GM23338 (cell line): ENCODE measurements around the gene EPS8L3. TPM values are rescaled to one million over a fixed set of nuclear protein-coding genes. Genes with fewer than 3 reads are reported as not detected.

Source experiments
- ATAC-seq: fragments of 200-7000 bp; cut with Tn5 transposase; 3 replicates; pipeline ENCODE4 v1.9.1; 2020
- DNase-seq: peaks from one replicate; pipeline ENCODE4 v3.0.0-alpha.2; 2015; ENCODE audit warnings: low spot score
- H2AFZ ChIP-seq: fragments of 200-600 bp; sonication (generic); 2 replicates; pipeline ENCODE4 v1.8.0; 2016; ENCODE audit warnings: antibody characterized with exemption, mild to moderate bottlenecking, moderate library complexity
- H3F3A ChIP-seq: fragments of 200-600 bp; sonication (generic); replicated peaks from 2 replicates; pipeline ENCODE4 v1.8.0; 2017; ENCODE audit warnings: antibody characterized with exemption, mixed run types, low read depth
- H3K27ac ChIP-seq: fragments of 200-600 bp; sonication (generic); 2 replicates; pipeline ENCODE4 v1.6.1; 2016; ENCODE audit warnings: low read depth
- H3K27me3 ChIP-seq: fragments of 200-600 bp; sonication (generic); 2 replicates; pipeline ENCODE4 v1.8.0; 2016; ENCODE audit warnings: mild to moderate bottlenecking, mixed run types, moderate library complexity; ENCODE audit not compliant: insufficient read depth
- H3K36me3 ChIP-seq: fragments of 200-600 bp; sonication (generic); 2 replicates; pipeline ENCODE4 v1.8.0; 2016; ENCODE audit warnings: mild to moderate bottlenecking; ENCODE audit not compliant: insufficient read depth
- H3K4me1 ChIP-seq: fragments of 200-600 bp; sonication (generic); 2 replicates; pipeline ENCODE4 v1.8.0; 2016; ENCODE audit warnings: mild to moderate bottlenecking, moderate library complexity; ENCODE audit not compliant: insufficient read depth
- H3K4me2 ChIP-seq: fragments of 200-600 bp; sonication (generic); 2 replicates; pipeline ENCODE4 v1.7.1; 2017; ENCODE audit warnings: mixed run types
- H3K4me3 ChIP-seq: fragments of 200-600 bp; sonication (generic); 2 replicates; pipeline ENCODE4 v1.6.1; 2016; ENCODE audit warnings: mixed run types
- H3K79me2 ChIP-seq: fragments of 200-600 bp; sonication (generic); replicated peaks from 2 replicates; pipeline ENCODE4 v1.8.0; 2017; ENCODE audit warnings: mild to moderate bottlenecking; ENCODE audit not compliant: insufficient read depth
- H3K9me2 ChIP-seq: fragments of 200-600 bp; sonication (generic); 2 replicates; pipeline ENCODE4 v1.8.0; 2017; ENCODE audit not compliant: insufficient read depth
- H4K20me1 ChIP-seq: fragments of 200-600 bp; sonication (generic); replicated peaks from 2 replicates; pipeline ENCODE4 v1.8.0; 2017; ENCODE audit warnings: mild to moderate bottlenecking; ENCODE audit not compliant: insufficient read depth
- H3K27ac Mint-ChIP-seq: 2 replicates; pipeline ENCODE4 v1.8.0; 2020; ENCODE audit warnings: inconsistent platforms, mild to moderate bottlenecking, moderate library complexity, mixed read lengths
- H3K27me3 Mint-ChIP-seq: 3 replicates; pipeline ENCODE4 v1.8.0; 2022; ENCODE audit warnings: low read depth, mild to moderate bottlenecking, moderate library complexity, mixed read lengths, inconsistent platforms; ENCODE audit not compliant: insufficient read depth, poor library complexity
- H3K36me3 Mint-ChIP-seq: 3 replicates; pipeline ENCODE4 v1.8.0; 2021; ENCODE audit warnings: low read depth, mild to moderate bottlenecking, inconsistent platforms, moderate library complexity, mixed read lengths
- H3K4me1 Mint-ChIP-seq: 3 replicates; pipeline ENCODE4 v1.8.0; 2020; ENCODE audit warnings: mild to moderate bottlenecking, inconsistent platforms, mixed read lengths
- H3K4me3 Mint-ChIP-seq: 3 replicates; pipeline ENCODE4 v1.8.0; 2021; ENCODE audit warnings: moderate library complexity, mild to moderate bottlenecking, inconsistent platforms, mixed read lengths
- H3K9me3 Mint-ChIP-seq: 3 replicates; pipeline ENCODE4 v1.8.0; 2020; ENCODE audit warnings: moderate library complexity, mild to moderate bottlenecking, inconsistent platforms, mixed read lengths
- CREB1 ChIP-seq: fragments of 250-450 bp; sonication (Bioruptor Pico); IDR thresholded peaks from 2 replicates; pipeline ENCODE4 v1.5.0; 2020; ENCODE audit warnings: low read depth, mild to moderate bottlenecking, moderate library complexity
- EZH2 ChIP-seq: fragments of 200-600 bp; sonication (generic); IDR thresholded peaks from one replicate; pipeline ENCODE4 v1.8.0; 2017; ENCODE audit warnings: antibody characterized with exemption, mild to moderate bottlenecking, low read depth; ENCODE audit not compliant: unreplicated experiment
- EZH2phosphoT487 ChIP-seq: fragments of 200-600 bp; sonication (generic); IDR thresholded peaks from one replicate; pipeline ENCODE4 v1.8.1; 2018; ENCODE audit warnings: antibody characterized with exemption; ENCODE audit not compliant: unreplicated experiment
- JUNB ChIP-seq: IDR thresholded peaks from one replicate; pipeline ENCODE4 v1.6.1; 2016; ENCODE audit warnings: antibody characterized with exemption; ENCODE audit not compliant: unreplicated experiment
- NANOG ChIP-seq: IDR thresholded peaks from 2 replicates; pipeline ENCODE4 v1.6.1; 2016; ENCODE audit warnings: antibody characterized with exemption, borderline replicate concordance
- POLR2AphosphoS5 ChIP-seq: IDR thresholded peaks from 2 replicates; pipeline ENCODE4 v1.6.1; 2016; ENCODE audit warnings: antibody characterized with exemption, low read depth
- STAT1 ChIP-seq: IDR thresholded peaks from one replicate; pipeline ENCODE4 v1.6.1; 2016; ENCODE audit warnings: antibody characterized with exemption; ENCODE audit not compliant: unreplicated experiment
- ZNF114 ChIP-seq: fragments of 250-450 bp; sonication (Bioruptor Pico); IDR thresholded peaks from 2 replicates; pipeline ENCODE4 v1.5.0; 2020; ENCODE audit warnings: mild to moderate bottlenecking, moderate library complexity
- ZNF331 ChIP-seq: fragments of 250-450 bp; sonication (Bioruptor Pico); IDR thresholded peaks from 2 replicates; pipeline ENCODE4 v1.5.0; 2020; ENCODE audit warnings: low read depth, mild to moderate bottlenecking, moderate library complexity
- polyA plus RNA-seq: library from polyadenylated mRNA; unstranded; fragments of >200 nt; fragmentation: Nextera tagmentation; extraction: Ambion mirVana; gene quantifications from 2 replicates; pipeline ENCODE4 v1.2.1, GENCODE V29; 2016
- total RNA-seq: library from RNA; depleted of rRNA; stranded (reverse); fragments of >200 nt; shearing (Covaris generic); gene quantifications from 2 replicates; pipeline ENCODE4 v1.2.3, GENCODE V29; 2014
- TF ChIP-seq, protein P1 (sequence below): IDR thresholded peaks from one replicate; pipeline ENCODE4 v1.6.1; 2018; ENCODE audit warnings: antibody characterized with exemption; ENCODE audit not compliant: unreplicated experiment
- TF ChIP-seq, protein P2 (sequence below), 2 experiments: fragments of 200-600 bp in 1 of 2; sonication (generic) in 1 of 2; conservative IDR thresholded peaks; 2 replicates each; pipeline versions ENCODE4 v1.5.1 to v1.6.1; 2016 to 2017; ENCODE audit warnings: antibody characterized with exemption in 2 of 2, low read depth in 2 of 2, mild to moderate bottlenecking in 2 of 2, moderate library complexity in 1 of 2
- TF ChIP-seq, protein P3 (sequence below): fragments of 250-450 bp; sonication (Bioruptor Pico); IDR thresholded peaks from 2 replicates; pipeline ENCODE4 v1.5.0; 2020; ENCODE audit warnings: mild to moderate bottlenecking, moderate library complexity
- TF ChIP-seq, protein P4 (sequence below): IDR thresholded peaks from 2 replicates; pipeline ENCODE4 v1.6.1; 2016; ENCODE audit warnings: antibody characterized with exemption

The EPS8L3 gene
- total and polyA plus RNA-seq, 2 experiments from 2014 or later: not detected

DNA sequence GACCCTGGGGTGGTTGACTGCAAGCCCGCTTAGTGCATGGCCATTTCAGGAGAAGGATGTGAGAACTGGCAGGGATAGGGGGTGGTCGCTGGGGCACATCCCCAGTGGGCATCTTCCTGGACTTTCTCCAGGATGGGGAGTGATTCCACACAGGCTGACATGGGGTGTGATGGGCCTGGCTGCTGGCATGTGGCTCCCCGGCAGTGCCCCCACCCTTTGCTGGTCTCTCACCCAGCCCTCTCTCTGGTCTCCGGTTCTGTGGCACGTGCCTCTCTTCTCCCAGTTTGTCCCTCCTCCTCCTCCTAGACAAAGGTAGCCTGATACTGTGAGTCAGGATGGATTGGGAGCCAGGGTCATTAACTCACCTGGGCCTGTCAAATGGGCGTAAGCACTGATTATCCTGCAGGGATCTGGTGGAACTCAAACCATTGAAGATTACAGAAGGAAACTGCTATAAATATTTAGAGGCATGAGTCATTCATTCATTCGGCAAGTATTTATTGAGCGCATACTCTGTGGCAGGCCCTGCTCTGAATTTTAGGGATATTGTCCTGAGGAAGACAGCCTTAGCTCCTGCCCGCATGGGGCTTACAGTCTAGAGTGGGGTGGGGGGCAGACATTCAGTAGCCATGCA lies 23.6 kb upstream of the EPS8L3 start:
- no peak for TF ChIP-seq EZH2
- TF ChIP-seq NANOG: no peak
- TF ChIP-seq CREB1 (CRISPR knock-in tag): no peak
- no peak for TF ChIP-seq JUNB
- TF ChIP-seq EZH2phosphoT487: no peak
- TF ChIP-seq, protein P1, sequence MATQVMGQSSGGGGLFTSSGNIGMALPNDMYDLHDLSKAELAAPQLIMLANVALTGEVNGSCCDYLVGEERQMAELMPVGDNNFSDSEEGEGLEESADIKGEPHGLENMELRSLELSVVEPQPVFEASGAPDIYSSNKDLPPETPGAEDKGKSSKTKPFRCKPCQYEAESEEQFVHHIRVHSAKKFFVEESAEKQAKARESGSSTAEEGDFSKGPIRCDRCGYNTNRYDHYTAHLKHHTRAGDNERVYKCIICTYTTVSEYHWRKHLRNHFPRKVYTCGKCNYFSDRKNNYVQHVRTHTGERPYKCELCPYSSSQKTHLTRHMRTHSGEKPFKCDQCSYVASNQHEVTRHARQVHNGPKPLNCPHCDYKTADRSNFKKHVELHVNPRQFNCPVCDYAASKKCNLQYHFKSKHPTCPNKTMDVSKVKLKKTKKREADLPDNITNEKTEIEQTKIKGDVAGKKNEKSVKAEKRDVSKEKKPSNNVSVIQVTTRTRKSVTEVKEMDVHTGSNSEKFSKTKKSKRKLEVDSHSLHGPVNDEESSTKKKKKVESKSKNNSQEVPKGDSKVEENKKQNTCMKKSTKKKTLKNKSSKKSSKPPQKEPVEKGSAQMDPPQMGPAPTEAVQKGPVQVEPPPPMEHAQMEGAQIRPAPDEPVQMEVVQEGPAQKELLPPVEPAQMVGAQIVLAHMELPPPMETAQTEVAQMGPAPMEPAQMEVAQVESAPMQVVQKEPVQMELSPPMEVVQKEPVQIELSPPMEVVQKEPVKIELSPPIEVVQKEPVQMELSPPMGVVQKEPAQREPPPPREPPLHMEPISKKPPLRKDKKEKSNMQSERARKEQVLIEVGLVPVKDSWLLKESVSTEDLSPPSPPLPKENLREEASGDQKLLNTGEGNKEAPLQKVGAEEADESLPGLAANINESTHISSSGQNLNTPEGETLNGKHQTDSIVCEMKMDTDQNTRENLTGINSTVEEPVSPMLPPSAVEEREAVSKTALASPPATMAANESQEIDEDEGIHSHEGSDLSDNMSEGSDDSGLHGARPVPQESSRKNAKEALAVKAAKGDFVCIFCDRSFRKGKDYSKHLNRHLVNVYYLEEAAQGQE: no peak
- TF ChIP-seq, protein P2, sequence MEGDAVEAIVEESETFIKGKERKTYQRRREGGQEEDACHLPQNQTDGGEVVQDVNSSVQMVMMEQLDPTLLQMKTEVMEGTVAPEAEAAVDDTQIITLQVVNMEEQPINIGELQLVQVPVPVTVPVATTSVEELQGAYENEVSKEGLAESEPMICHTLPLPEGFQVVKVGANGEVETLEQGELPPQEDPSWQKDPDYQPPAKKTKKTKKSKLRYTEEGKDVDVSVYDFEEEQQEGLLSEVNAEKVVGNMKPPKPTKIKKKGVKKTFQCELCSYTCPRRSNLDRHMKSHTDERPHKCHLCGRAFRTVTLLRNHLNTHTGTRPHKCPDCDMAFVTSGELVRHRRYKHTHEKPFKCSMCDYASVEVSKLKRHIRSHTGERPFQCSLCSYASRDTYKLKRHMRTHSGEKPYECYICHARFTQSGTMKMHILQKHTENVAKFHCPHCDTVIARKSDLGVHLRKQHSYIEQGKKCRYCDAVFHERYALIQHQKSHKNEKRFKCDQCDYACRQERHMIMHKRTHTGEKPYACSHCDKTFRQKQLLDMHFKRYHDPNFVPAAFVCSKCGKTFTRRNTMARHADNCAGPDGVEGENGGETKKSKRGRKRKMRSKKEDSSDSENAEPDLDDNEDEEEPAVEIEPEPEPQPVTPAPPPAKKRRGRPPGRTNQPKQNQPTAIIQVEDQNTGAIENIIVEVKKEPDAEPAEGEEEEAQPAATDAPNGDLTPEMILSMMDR (conservative IDR thresholded peaks at IDR 0.05; ENCODE audit: low read depth in 2 of 2): no peak
- TF ChIP-seq POLR2AphosphoS5: no peak
- TF ChIP-seq, protein P3, sequence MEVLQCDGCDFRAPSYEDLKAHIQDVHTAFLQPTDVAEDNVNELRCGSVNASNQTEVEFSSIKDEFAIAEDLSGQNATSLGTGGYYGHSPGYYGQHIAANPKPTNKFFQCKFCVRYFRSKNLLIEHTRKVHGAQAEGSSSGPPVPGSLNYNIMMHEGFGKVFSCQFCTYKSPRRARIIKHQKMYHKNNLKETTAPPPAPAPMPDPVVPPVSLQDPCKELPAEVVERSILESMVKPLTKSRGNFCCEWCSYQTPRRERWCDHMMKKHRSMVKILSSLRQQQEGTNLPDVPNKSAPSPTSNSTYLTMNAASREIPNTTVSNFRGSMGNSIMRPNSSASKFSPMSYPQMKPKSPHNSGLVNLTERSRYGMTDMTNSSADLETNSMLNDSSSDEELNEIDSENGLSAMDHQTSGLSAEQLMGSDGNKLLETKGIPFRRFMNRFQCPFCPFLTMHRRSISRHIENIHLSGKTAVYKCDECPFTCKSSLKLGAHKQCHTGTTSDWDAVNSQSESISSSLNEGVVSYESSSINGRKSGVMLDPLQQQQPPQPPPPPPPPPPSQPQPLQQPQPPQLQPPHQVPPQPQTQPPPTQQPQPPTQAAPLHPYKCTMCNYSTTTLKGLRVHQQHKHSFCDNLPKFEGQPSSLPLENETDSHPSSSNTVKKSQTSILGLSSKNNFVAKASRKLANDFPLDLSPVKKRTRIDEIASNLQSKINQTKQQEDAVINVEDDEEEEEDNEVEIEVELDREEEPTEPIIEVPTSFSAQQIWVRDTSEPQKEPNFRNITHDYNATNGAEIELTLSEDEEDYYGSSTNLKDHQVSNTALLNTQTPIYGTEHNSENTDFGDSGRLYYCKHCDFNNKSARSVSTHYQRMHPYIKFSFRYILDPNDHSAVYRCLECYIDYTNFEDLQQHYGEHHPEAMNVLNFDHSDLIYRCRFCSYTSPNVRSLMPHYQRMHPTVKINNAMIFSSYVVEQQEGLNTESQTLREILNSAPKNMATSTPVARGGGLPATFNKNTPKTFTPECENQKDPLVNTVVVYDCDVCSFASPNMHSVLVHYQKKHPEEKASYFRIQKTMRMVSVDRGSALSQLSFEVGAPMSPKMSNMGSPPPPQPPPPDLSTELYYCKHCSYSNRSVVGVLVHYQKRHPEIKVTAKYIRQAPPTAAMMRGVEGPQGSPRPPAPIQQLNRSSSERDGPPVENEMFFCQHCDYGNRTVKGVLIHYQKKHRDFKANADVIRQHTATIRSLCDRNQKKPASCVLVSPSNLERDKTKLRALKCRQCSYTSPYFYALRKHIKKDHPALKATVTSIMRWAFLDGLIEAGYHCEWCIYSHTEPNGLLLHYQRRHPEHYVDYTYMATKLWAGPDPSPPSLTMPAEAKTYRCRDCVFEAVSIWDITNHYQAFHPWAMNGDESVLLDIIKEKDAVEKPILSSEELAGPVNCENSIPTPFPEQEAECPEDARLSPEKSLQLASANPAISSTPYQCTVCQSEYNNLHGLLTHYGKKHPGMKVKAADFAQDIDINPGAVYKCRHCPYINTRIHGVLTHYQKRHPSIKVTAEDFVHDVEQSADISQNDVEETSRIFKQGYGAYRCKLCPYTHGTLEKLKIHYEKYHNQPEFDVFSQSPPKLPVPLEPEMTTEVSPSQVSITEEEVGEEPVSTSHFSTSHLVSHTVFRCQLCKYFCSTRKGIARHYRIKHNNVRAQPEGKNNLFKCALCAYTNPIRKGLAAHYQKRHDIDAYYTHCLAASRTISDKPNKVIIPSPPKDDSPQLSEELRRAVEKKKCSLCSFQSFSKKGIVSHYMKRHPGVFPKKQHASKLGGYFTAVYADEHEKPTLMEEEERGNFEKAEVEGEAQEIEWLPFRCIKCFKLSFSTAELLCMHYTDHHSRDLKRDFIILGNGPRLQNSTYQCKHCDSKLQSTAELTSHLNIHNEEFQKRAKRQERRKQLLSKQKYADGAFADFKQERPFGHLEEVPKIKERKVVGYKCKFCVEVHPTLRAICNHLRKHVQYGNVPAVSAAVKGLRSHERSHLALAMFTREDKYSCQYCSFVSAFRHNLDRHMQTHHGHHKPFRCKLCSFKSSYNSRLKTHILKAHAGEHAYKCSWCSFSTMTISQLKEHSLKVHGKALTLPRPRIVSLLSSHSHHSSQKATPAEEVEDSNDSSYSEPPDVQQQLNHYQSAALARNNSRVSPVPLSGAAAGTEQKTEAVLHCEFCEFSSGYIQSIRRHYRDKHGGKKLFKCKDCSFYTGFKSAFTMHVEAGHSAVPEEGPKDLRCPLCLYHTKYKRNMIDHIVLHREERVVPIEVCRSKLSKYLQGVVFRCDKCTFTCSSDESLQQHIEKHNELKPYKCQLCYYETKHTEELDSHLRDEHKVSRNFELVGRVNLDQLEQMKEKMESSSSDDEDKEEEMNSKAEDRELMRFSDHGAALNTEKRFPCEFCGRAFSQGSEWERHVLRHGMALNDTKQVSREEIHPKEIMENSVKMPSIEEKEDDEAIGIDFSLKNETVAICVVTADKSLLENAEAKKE: no peak
- no peak for TF ChIP-seq STAT1
- TF ChIP-seq, protein P4, sequence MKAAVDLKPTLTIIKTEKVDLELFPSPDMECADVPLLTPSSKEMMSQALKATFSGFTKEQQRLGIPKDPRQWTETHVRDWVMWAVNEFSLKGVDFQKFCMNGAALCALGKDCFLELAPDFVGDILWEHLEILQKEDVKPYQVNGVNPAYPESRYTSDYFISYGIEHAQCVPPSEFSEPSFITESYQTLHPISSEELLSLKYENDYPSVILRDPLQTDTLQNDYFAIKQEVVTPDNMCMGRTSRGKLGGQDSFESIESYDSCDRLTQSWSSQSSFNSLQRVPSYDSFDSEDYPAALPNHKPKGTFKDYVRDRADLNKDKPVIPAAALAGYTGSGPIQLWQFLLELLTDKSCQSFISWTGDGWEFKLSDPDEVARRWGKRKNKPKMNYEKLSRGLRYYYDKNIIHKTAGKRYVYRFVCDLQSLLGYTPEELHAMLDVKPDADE: no peak
- no peak for TF ChIP-seq ZNF331
- no peak for TF ChIP-seq ZNF114 (CRISPR knock-in tag)
- ATAC-seq: no peak
- Mint-ChIP-seq H3K9me3 (no peaks in the 10 kb centered on the region), H3K27ac (no peak overlapping the region), H3K36me3 (no peaks in the 10 kb centered on the region), H3K27me3 (peaks cover 13% of the 10 kb centered on the region), H3K4me1 (peaks cover 31% of the 10 kb centered on the region), H3K4me3 (no peak overlapping the region)
- Histone ChIP-seq H3K36me3 (no peaks in the 10 kb centered on the region), H3F3A (no peaks in the 10 kb centered on the region), H2AFZ (no peak overlapping the region), H3K27ac (no peak overlapping the region), H3K9me2 (no peaks in the 10 kb centered on the region), H3K4me3 (no peak overlapping the region), H3K79me2 (no peaks in the 10 kb centered on the region), H3K27me3 (no peaks in the 10 kb centered on the region), H4K20me1 (no peaks in the 10 kb centered on the region), H3K4me2 (no peak overlapping the region), H3K4me1 (peaks cover 20% of the 10 kb centered on the region)
- DNase-seq: no peak
